ENCODE results near the gene FKTN.

FKTN gene

DNA sequence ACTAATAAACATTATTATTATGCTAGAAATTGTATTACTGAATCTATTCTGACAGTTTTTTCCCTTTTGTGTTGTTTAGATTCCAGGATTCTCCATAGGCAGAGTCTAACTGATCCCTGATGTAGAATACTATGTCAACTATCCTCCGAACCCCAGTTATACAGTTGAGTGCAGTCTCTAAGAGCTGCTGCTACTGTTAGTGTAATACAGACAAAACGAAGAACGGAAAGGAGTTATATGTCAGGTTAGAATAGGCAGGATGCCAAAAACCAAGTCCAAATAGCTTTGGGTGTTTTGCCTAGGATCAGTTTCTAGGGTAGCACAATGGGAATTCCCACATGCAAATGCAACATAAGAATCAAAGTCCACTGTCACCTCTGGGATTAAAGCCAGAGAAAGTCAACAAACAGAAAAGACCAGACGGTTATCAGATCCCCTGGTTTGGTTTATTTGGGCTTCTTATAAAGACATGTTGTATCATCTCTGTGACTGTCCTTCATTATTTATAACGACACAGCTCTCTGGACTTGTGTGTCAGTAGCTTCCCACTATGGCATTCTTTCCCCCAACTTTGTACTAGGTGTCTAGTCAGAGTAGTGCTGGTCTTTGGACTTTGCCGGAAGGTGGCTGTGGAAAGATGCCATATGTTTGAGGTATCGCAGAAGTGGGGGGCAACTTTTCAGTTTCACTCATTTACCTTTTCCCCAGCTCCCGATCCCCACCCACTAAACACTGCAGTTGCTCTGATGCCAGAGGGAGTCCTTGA lies 121.5 kb downstream of the FKTN start:
- no peaks in the 10 kb centered on the region for H3K36me3 ChIP-seq (ENCODE audit: insufficient read depth, low read length)
- H3K9ac ChIP-seq (ENCODE audit: low read depth, low read length), result no peak overlapping the region
- H3K4me1 ChIP-seq (ENCODE audit: insufficient read depth, low read length), result no peaks in the 10 kb centered on the region
- H3K9me3 ChIP-seq (ENCODE audit: control insufficient read depth, insufficient read depth, low read length), result no peaks in the 10 kb centered on the region; the same call in 1 of the 2 replicates

GRCh38 chr9:105681313-105681712 lies 123.4 kb downstream of the FKTN start:
- Histone ChIP-seq H3K36me3 (ENCODE audit: insufficient read depth, low read length) (no peaks in the 10 kb centered on the region), H3K9me3 (ENCODE audit: control insufficient read depth, insufficient read depth, low read length) (no peaks in the 10 kb centered on the region; the same call in 1 of the 2 replicates), H3K4me1 (ENCODE audit: insufficient read depth, low read length) (no peaks in the 10 kb centered on the region), H3K9ac (ENCODE audit: low read depth, low read length) (no peak overlapping the region)

DNA sequence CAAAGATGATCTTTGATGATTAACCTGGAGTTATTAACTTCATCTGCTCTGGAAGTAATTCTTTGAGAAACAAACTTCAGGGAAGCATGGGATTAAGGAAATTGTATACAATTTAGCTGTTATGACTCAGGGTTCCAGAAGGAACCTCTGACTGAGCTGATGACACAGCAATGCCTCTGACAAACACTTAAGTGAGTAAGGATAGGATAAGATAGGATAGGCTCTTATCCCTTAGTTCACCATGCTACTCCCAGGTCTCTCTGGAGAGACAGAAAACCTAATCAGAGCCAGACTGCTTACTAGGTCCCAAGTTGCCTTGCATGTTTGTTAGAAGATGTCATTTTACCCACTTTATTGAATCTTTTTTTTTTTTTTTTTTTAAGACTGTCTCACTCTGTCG lies 123.8 kb downstream of the FKTN start:
- H3K9ac ChIP-seq (ENCODE audit: low read depth, low read length), result no peak overlapping the region
- H3K9me3 ChIP-seq (ENCODE audit: control insufficient read depth, insufficient read depth, low read length), result no peaks in the 10 kb centered on the region; the same call in 1 of the 2 replicates
- H3K36me3 ChIP-seq (ENCODE audit: insufficient read depth, low read length), result no peaks in the 10 kb centered on the region
- no peaks in the 10 kb centered on the region for H3K4me1 ChIP-seq (ENCODE audit: insufficient read depth, low read length)

- Histone ChIP-seq H3K4me1 (ENCODE audit: insufficient read depth, low read length) (no peaks in the 10 kb centered on the region), H3K9me3 (ENCODE audit: control insufficient read depth, insufficient read depth, low read length) (no peaks in the 10 kb centered on the region; the same call in 1 of the 2 replicates), H3K36me3 (ENCODE audit: insufficient read depth, low read length) (no peaks in the 10 kb centered on the region), H3K9ac (ENCODE audit: low read depth, low read length) (no peak overlapping the region)
These were observed 125.9 kb downstream of the FKTN start for GRCh38 chr9:105683688-105684275.

- Histone ChIP-seq H3K36me3 (ENCODE audit: insufficient read depth, low read length) (no peaks in the 10 kb centered on the region), H3K4me1 (ENCODE audit: insufficient read depth, low read length) (no peaks in the 10 kb centered on the region), H3K9ac (ENCODE audit: low read depth, low read length) (no peak overlapping the region), H3K9me3 (ENCODE audit: control insufficient read depth, insufficient read depth, low read length) (no peaks in the 10 kb centered on the region)
These were observed 129.0 kb downstream of the FKTN start for GRCh38 chr9:105686936-105687335.
